H1 (cell line): Measurements from ENCODE around the gene MICU1.

Source experiments
- CTCF ChIP-seq, 3 experiments: IDR thresholded peaks; 1 replicate in 2 of 3; 2 replicates in 1 of 3; pipeline versions ENCODE4 v1.5.1 to v1.6.1; 2011; ENCODE audit warnings: low read length in 3 of 3, mild to moderate bottlenecking in 3 of 3, inconsistent platforms in 2 of 3, low read depth in 1 of 3, moderate library complexity in 1 of 3; ENCODE audit not compliant: insufficient read depth in 1 of 3; ENCODE audit errors: control extremely low read depth in 1 of 3
- EP300 ChIP-seq, 2 experiments: IDR thresholded peaks; 1 replicate in 1 of 2; 2 replicates in 1 of 2; pipeline ENCODE4 v1.6.1; 2011 to 2012; ENCODE audit warnings: low read depth in 2 of 2, low read length in 2 of 2, mild to moderate bottlenecking in 2 of 2, borderline replicate concordance in 1 of 2, inconsistent platforms in 1 of 2, moderate library complexity in 1 of 2
- EZH2 ChIP-seq: fragments of 200-600 bp; sonication (generic); IDR thresholded peaks from 2 replicates; pipeline ENCODE4 v1.7.1; 2012; ENCODE audit warnings: low read depth, mild to moderate bottlenecking, moderate library complexity, low read length, inconsistent platforms; ENCODE audit not compliant: severe bottlenecking

- TF ChIP-seq EZH2 (no peak), CTCF (IDR thresholded peaks at IDR 0.05; ENCODE audit: control extremely low read depth in 1 of 3, insufficient read depth in 1 of 3, low read depth in 1 of 3, low read length in 3 of 3) (no peak), EP300 (IDR thresholded peaks at IDR 0.05; ENCODE audit: borderline replicate concordance in 1 of 2, low read depth in 2 of 2, low read length in 2 of 2) (no peak)
Observed at GRCh38 chr10:72557362-72557761, 68.5 kb downstream of the MICU1 start.
